Lower leg skin (tissue), 3 donors: ENCODE data around the gene ECT2.

Experiments
- CTCF ChIP-seq, 3 donors: fragments of 450-650 bp; IDR thresholded peaks; one replicate each; pipeline ENCODE4 v1.5.1; 2016; ENCODE audit warnings: antibody characterized with exemption in 3 of 3, mild to moderate bottlenecking in 3 of 3, moderate library complexity in 2 of 3
- POLR2A ChIP-seq, 2 donors: fragments of 450-650 bp; IDR thresholded peaks; one replicate each; pipeline ENCODE4 v1.6.1; 2016 to 2017; ENCODE audit warnings: antibody characterized with exemption in 2 of 2, mild to moderate bottlenecking in 1 of 2, moderate library complexity in 1 of 2

GRCh38 chr3:172716476-172716875 lies 34.0 kb upstream of the ECT2 start:
- TF ChIP-seq CTCF (IDR thresholded peaks at IDR 0.05) = no peak
- TF ChIP-seq POLR2A (IDR thresholded peaks at IDR 0.05) = no peak
